Endothelial cell of umbilical vein (primary cell): Measurements from ENCODE around the gene ENPP5. TPM values are rescaled to one million over a fixed set of nuclear protein-coding genes. Genes with fewer than 3 reads are reported as not detected.
"Not testable (repeated sequence)": the region's sequence is repeated elsewhere in the genome, so short reads cannot be mapped to it uniquely, and the experiment has no call there.

Experiments
- BruUV-seq: library from RNA; stranded (reverse); fragments of 400-500 nt; replicated peaks from 2 replicates; lab custom pipeline; 2021; lab: Mats Ljungman, UMichigan
- CTCF ChIA-PET: fragments of 300-600, 350-600 bp; sonication (Branson Sonifier 250); formaldehyde crosslinking; loops from one replicate; lab custom pipeline; 2021; ENCODE audit warnings: antibody characterized with exemption, inconsistent platforms; lab: Charles Lee
- POLR2A ChIA-PET: fragments of 300-600, 350-600 bp; sonication (Branson Sonifier 250); formaldehyde crosslinking; loops from one replicate; lab custom pipeline; 2021; ENCODE audit warnings: antibody characterized with exemption, inconsistent platforms; lab: Charles Lee
- DNase-seq: peaks from one replicate; pipeline ENCODE4 v3.0.0-alpha.2; 2011; ENCODE audit warnings: low read depth, low spot score
- FAIRE-seq: peaks from 2 replicates; lab custom pipeline; 2011; peaks lifted over from hg19 to GRCh38; lab: Jason Lieb, UNC
- H2AFZ ChIP-seq: 2 replicates; pipeline ENCODE4 v1.6.0; 2012; ENCODE audit warnings: low read depth, low read length, control low read depth, inconsistent platforms
- H3K27ac ChIP-seq: 2 replicates; pipeline ENCODE4 v1.5.1; 2011; ENCODE audit warnings: low read depth, mild to moderate bottlenecking, control low read depth, low read length, moderate library complexity; ENCODE audit not compliant: insufficient read depth
- H3K27me3 ChIP-seq, 2 experiments: 2 replicates each; pipeline versions ENCODE4 v1.6.0 to v1.6.1; 2011; ENCODE audit warnings: low read length in 2 of 2, mixed read lengths in 1 of 2; ENCODE audit not compliant: control insufficient read depth in 2 of 2, insufficient read depth in 2 of 2
- H3K36me3 ChIP-seq, 2 experiments: 2 replicates in 1 of 2; 3 replicates in 1 of 2; pipeline ENCODE4 v1.5.1; 2011; ENCODE audit warnings: low read length in 2 of 2, mild to moderate bottlenecking in 1 of 2, moderate library complexity in 1 of 2; ENCODE audit not compliant: control insufficient read depth in 2 of 2, insufficient read depth in 2 of 2; ENCODE audit errors: extremely low read depth in 1 of 2
- H3K4me1 ChIP-seq: 3 replicates; pipeline ENCODE4 v1.5.1; 2011; ENCODE audit warnings: mild to moderate bottlenecking, low read length; ENCODE audit not compliant: control insufficient read depth, insufficient read depth; ENCODE audit errors: extremely low read depth
- H3K4me2 ChIP-seq: 2 replicates; pipeline ENCODE4 v1.6.1; 2011; ENCODE audit warnings: low read length, control low read depth, mixed read lengths; ENCODE audit not compliant: insufficient read depth
- H3K4me3 ChIP-seq, 3 experiments: fragments of 200-600 bp in 1 of 3; sonication (generic), shearing (Covaris generic) in 1 of 3; replicated peaks in 1 of 3; 2 replicates each; pipeline ENCODE4 v1.5.1; 2011 to 2016; ENCODE audit warnings: control low read depth in 3 of 3, low read length in 3 of 3, mild to moderate bottlenecking in 2 of 3, inconsistent platforms in 1 of 3, low read depth in 1 of 3, moderate library complexity in 1 of 3; ENCODE audit not compliant: insufficient read depth in 1 of 3
- H3K79me2 ChIP-seq: 2 replicates; pipeline ENCODE4 v1.6.0; 2012; ENCODE audit warnings: low read length, inconsistent platforms; ENCODE audit not compliant: control insufficient read depth, insufficient read depth
- H3K9ac ChIP-seq: replicated peaks from 2 replicates; pipeline ENCODE3; 2011; ENCODE audit warnings: low read length, control low read depth; ENCODE audit not compliant: insufficient read depth; ENCODE audit errors: extremely low read depth
- H3K9me1 ChIP-seq: replicated peaks from 3 replicates; pipeline ENCODE4 v1.6.0; 2011; ENCODE audit warnings: mild to moderate bottlenecking, low read length; ENCODE audit not compliant: control insufficient read depth, insufficient read depth; ENCODE audit errors: extremely low read depth
- H3K9me3 ChIP-seq: replicated peaks from 2 replicates; pipeline ENCODE4 v1.5.1; 2012; ENCODE audit warnings: low read length, inconsistent platforms; ENCODE audit not compliant: control insufficient read depth, insufficient read depth
- H4K20me1 ChIP-seq: replicated peaks from 2 replicates; pipeline ENCODE3; 2011; ENCODE audit warnings: mild to moderate bottlenecking, low read length; ENCODE audit not compliant: control insufficient read depth, insufficient read depth; ENCODE audit errors: extremely low read depth
- JUN ChIP-seq: IDR thresholded peaks from 2 replicates; pipeline ENCODE4 v1.6.1; 2011; ENCODE audit warnings: borderline replicate concordance, low read depth; ENCODE audit not compliant: insufficient read length, insufficient read depth
- MYC ChIP-seq: IDR thresholded peaks from one replicate; pipeline ENCODE4 v1.6.1; 2011; ENCODE audit warnings: mild to moderate bottlenecking, low read depth, low read length
- POLR2A ChIP-seq: IDR thresholded peaks from 2 replicates; pipeline ENCODE4 v1.6.1; 2012; ENCODE audit warnings: low read depth, mild to moderate bottlenecking, control low read depth, low read length
- POLR2AphosphoS5 ChIP-seq: IDR thresholded peaks from 2 replicates; pipeline ENCODE4 v1.6.1; 2012; ENCODE audit warnings: low read depth, mild to moderate bottlenecking, control low read depth, low read length, moderate library complexity; ENCODE audit not compliant: insufficient read depth
- dilution Hi-C: fragments of 300-500 bp; cut with MboI; formaldehyde crosslinking; loops from one replicate; pipeline ENCODE4 v1.15.0; 2019; ENCODE audit warnings: low sequenced_read_pairs; ENCODE audit not compliant: extremely low pct_ligation_motif_present
- intact Hi-C: fragments of 100-400 bp; cut with micrococcal nuclease; formaldehyde crosslinking; loops from one replicate; pipeline ENCODE4 v1.10.0; 2022
- polyA plus RNA-seq, 4 experiments: library from polyadenylated mRNA; depleted of rRNA in 3 of 4; stranded (reverse) in 3 of 4; unstranded in 1 of 4; fragments of >200 nt; gene quantifications; 2 replicates each; pipeline versions ENCODE4 v1.2.1 to v1.2.3, GENCODE V29; 2011 to 2012; ENCODE audit warnings: missing spikeins in 1 of 4
- total RNA-seq: library from RNA; stranded (reverse); gene quantifications from 2 replicates; pipeline ENCODE4 v1.2.3, GENCODE V29; 2021
- TF ChIP-seq, protein P1 (sequence below), 2 donors: IDR thresholded peaks; 1 replicate in 1 of 2; 2 replicates in 1 of 2; pipeline ENCODE4 v1.5.1; 2011; ENCODE audit warnings: low read length in 2 of 2, mild to moderate bottlenecking in 2 of 2, moderate library complexity in 2 of 2, control low read depth in 1 of 2, inconsistent platforms in 1 of 2, low read depth in 1 of 2; ENCODE audit not compliant: insufficient read depth in 1 of 2; ENCODE audit errors: extremely low read depth in 1 of 2

ENPP5 gene
- total and polyA plus RNA-seq, 2 donors (not counting 3 experiments of a cell fraction or from before 2014, with no cell fraction given), result not detected

DNA sequence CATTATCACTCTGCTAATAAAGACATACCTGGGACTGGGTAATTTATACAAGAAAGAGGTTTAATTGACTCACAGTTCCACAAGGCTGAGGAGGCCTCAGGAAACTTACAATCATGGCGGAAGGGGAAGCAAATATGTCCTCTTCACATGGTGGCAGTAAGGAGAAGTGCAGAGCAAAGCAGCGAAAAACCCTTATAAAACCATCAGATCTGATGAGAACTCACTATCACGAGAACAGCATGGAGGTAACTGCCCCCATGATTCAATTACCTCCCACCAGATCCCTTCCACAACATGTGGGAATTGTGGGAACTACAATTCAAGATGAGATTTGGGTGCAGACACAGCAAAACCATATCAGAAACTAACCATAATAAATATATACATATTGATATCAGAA is 21.7 kb downstream of the ENPP5 start:
- H3K9me3 ChIP-seq, CTCF ChIA-PET, H2AFZ ChIP-seq, H3K4me2 ChIP-seq, H3K9ac ChIP-seq, H3K4me1 ChIP-seq, H4K20me1 ChIP-seq, dilution Hi-C loops, FAIRE-seq, BruUV-seq, intact Hi-C loops, H3K79me2 ChIP-seq, POLR2A ChIA-PET, DNase-seq, H3K27ac ChIP-seq, H3K36me3 ChIP-seq, H3K4me3 ChIP-seq, H3K9me1 ChIP-seq, H3K27me3 ChIP-seq: not testable (repeated sequence)

- DNase-seq (no peak), FAIRE-seq (no peak)
- TF ChIP-seq, protein P1, sequence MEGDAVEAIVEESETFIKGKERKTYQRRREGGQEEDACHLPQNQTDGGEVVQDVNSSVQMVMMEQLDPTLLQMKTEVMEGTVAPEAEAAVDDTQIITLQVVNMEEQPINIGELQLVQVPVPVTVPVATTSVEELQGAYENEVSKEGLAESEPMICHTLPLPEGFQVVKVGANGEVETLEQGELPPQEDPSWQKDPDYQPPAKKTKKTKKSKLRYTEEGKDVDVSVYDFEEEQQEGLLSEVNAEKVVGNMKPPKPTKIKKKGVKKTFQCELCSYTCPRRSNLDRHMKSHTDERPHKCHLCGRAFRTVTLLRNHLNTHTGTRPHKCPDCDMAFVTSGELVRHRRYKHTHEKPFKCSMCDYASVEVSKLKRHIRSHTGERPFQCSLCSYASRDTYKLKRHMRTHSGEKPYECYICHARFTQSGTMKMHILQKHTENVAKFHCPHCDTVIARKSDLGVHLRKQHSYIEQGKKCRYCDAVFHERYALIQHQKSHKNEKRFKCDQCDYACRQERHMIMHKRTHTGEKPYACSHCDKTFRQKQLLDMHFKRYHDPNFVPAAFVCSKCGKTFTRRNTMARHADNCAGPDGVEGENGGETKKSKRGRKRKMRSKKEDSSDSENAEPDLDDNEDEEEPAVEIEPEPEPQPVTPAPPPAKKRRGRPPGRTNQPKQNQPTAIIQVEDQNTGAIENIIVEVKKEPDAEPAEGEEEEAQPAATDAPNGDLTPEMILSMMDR (IDR thresholded peaks at IDR 0.05; ENCODE audit: extremely low read depth in 1 of 2, insufficient read depth in 1 of 2, low read depth in 1 of 2, low read length in 2 of 2), result no peak
- no peak for TF ChIP-seq MYC
- TF ChIP-seq POLR2A, result no peak
- no peak for TF ChIP-seq JUN
- no peak for TF ChIP-seq POLR2AphosphoS5
- Histone ChIP-seq H3K4me1 (no peaks in the 10 kb centered on the region), H3K9ac (no peak overlapping the region), H4K20me1 (no peaks in the 10 kb centered on the region), H3K36me3 (no peaks in the 10 kb centered on the region), H3K9me3 (no peaks in the 10 kb centered on the region), H3K4me3 (no peak overlapping the region), H3K27ac (no peak overlapping the region), H3K27me3 (no peaks in the 10 kb centered on the region), H3K79me2 (no peaks in the 10 kb centered on the region), H3K4me2 (no peak overlapping the region), H3K9me1 (no peaks in the 10 kb centered on the region), H2AFZ (no peak overlapping the region)
- BruUV-seq, result no TSS peak
- dilution Hi-C loops (no loop called here), intact Hi-C loops (no loop called here)
- POLR2A ChIA-PET, result no interaction called here
- CTCF ChIA-PET, result no interaction called here
These were observed 26.5 kb downstream of the ENPP5 start for GRCh38 chr6:46144270-46144669.
